Stomach (tissue), 9 donors: Measurements from ENCODE around the gene TNPO3. TPM values are rescaled to one million over a fixed set of nuclear protein-coding genes. Genes with fewer than 3 reads are reported as not detected.

ENCODE experiments used
- DNase-seq, 2 donors: peaks; one replicate each; pipeline versions ENCODE4 v3.0.0 to v3.0.0-alpha.2; 2013 to 2019
- H3K27ac ChIP-seq, 5 donors: fragments of 200-600 bp in 4 of 5; sonication (generic) in 4 of 5; one replicate each; pipeline ENCODE4 v1.5.1; 2013 to 2019; ENCODE audit warnings: mild to moderate bottlenecking in 1 of 5, moderate library complexity in 1 of 5
- H3K27me3 ChIP-seq, 3 donors: fragments of 200-600 bp; sonication (generic); one replicate each; pipeline ENCODE4 v1.5.1; 2017 to 2019; ENCODE audit warnings: mixed run types in 1 of 3
- H3K36me3 ChIP-seq, 4 donors: fragments of 200-600 bp; sonication (generic); 1 replicate in 3 of 4; 2 replicates in 1 of 4; pipeline ENCODE4 v1.5.1; 2016 to 2019
- H3K4me1 ChIP-seq, 4 donors: fragments of 200-600 bp; sonication (generic); one replicate each; pipeline ENCODE4 v1.5.1; 2016 to 2019
- H3K4me3 ChIP-seq, 4 donors: fragments of 200-600 bp; sonication (generic) in 3 of 4; one replicate each; pipeline ENCODE4 v1.5.1; 2016 to 2019; ENCODE audit warnings: mild to moderate bottlenecking in 1 of 4
- H3K9me3 ChIP-seq, 4 donors: fragments of 200-600 bp; sonication (generic); one replicate each; pipeline ENCODE4 v1.5.1; 2016 to 2019
- EP300 ChIP-seq: sonication (generic); formaldehyde crosslinking; IDR thresholded peaks from one replicate; pipeline ENCODE4 v1.6.1; 2017; ENCODE audit warnings: antibody characterized with exemption
- POLR2A ChIP-seq, 4 donors: fragments of 450-650 bp; IDR thresholded peaks; one replicate each; pipeline ENCODE4 v1.6.1; 2016; ENCODE audit warnings: antibody characterized with exemption in 4 of 4, control low read depth in 2 of 4, mild to moderate bottlenecking in 1 of 4, moderate library complexity in 1 of 4
- POLR2AphosphoS5 ChIP-seq, 3 donors: sonication (generic); formaldehyde crosslinking; IDR thresholded peaks; one replicate each; pipeline ENCODE4 v1.6.1; 2016; ENCODE audit warnings: antibody characterized with exemption in 3 of 3
- WGBS, 5 donors: extraction: QIAGEN DNeasy Blood & Tissue Kit in 3 of 5; methylation state at CpG; one replicate each; pipeline versions ENCODE4 v1.1.5 to v1.1.7; 2013 to 2018; 5-methylcytosine and 5-hydroxymethylcytosine counted together
- intact Hi-C: fragments of 100-400 bp; cut with DNase I; formaldehyde crosslinking; loops from one replicate; pipeline ENCODE4 v1.15.1; 2023; ENCODE audit warnings: low total_unique reads
- polyA plus RNA-seq, 3 donors: library from polyadenylated mRNA; stranded (reverse); fragments of 200-250 nt; gene quantifications; one replicate each; pipeline ENCODE4 v1.2.3, GENCODE V29; 2013
- total RNA-seq, 5 donors: library from RNA; depleted of rRNA; stranded (reverse); fragments of >200 nt; gene quantifications; one replicate each; pipeline versions ENCODE4 v1.1.0 to v1.2.3, GENCODE V29; 2014 to 2016
- TF ChIP-seq, protein P1 (sequence below), 7 experiments: fragments of 450-650 bp in 4 of 7; fragments of 200-600 bp in 3 of 7; sonication (generic) in 3 of 7; IDR thresholded peaks; one replicate each; pipeline ENCODE4 v1.5.1; 2016 to 2019; ENCODE audit warnings: antibody characterized with exemption in 7 of 7, control low read depth in 2 of 7, mild to moderate bottlenecking in 1 of 7
- donor health status: healthy with polysubstance abuse.
- donor health status: Bipolar disorder and iron deficiency.
- donor health status: healthy.

The TNPO3 gene
- total and polyA plus RNA-seq, 8 donors: 10.7 to 63.8 (median 19.6) TPM

DNA sequence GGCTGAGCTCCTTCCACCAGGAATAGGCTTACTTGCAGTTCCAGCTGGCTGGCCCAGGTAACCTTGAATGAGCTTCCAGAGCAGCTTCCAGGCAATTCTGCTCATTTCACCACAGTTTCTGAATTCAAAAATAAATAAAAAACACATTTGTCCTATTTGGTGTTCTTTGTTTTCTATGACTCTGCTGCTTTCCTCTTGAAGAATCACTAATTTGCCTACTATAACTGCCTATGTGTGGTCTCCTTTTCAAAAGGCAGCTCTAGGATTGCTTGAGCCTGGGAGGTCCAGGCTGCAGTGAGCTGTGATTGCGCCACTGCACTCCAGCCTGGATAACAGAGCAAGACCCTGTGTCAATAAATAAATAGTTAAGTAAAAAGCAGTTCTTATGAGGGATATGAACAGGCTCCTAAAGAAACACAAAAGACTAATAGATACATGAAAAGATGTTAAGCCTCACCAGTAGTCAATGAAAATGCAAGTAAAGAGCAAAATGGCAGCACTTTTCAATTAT, 19.5 kb upstream of the TNPO3 start:
- TF ChIP-seq POLR2A (IDR thresholded peaks at IDR 0.05) (no peak), POLR2AphosphoS5 (IDR thresholded peaks at IDR 0.05) (no peak), EP300 (no peak)
- TF ChIP-seq, protein P1, sequence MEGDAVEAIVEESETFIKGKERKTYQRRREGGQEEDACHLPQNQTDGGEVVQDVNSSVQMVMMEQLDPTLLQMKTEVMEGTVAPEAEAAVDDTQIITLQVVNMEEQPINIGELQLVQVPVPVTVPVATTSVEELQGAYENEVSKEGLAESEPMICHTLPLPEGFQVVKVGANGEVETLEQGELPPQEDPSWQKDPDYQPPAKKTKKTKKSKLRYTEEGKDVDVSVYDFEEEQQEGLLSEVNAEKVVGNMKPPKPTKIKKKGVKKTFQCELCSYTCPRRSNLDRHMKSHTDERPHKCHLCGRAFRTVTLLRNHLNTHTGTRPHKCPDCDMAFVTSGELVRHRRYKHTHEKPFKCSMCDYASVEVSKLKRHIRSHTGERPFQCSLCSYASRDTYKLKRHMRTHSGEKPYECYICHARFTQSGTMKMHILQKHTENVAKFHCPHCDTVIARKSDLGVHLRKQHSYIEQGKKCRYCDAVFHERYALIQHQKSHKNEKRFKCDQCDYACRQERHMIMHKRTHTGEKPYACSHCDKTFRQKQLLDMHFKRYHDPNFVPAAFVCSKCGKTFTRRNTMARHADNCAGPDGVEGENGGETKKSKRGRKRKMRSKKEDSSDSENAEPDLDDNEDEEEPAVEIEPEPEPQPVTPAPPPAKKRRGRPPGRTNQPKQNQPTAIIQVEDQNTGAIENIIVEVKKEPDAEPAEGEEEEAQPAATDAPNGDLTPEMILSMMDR (IDR thresholded peaks at IDR 0.05): no peak
- H3K9me3 ChIP-seq: no peaks in the 10 kb centered on the region
- no peak overlapping the region for H3K4me3 ChIP-seq
- 86 to 90% (median 88%) methylated on average over 1 of the region's 1 CpG for WGBS, 5 donors
- intact Hi-C loops: no loop called here
- no peak overlapping the region for H3K27ac ChIP-seq
- no peak for DNase-seq
- peaks cover 0 to 10% (median 0%) of the 10 kb centered on the region in 3 donors for H3K27me3 ChIP-seq
- no peaks in the 10 kb centered on the region for H3K36me3 ChIP-seq
- H3K4me1 ChIP-seq: no peaks in the 10 kb centered on the region

DNA sequence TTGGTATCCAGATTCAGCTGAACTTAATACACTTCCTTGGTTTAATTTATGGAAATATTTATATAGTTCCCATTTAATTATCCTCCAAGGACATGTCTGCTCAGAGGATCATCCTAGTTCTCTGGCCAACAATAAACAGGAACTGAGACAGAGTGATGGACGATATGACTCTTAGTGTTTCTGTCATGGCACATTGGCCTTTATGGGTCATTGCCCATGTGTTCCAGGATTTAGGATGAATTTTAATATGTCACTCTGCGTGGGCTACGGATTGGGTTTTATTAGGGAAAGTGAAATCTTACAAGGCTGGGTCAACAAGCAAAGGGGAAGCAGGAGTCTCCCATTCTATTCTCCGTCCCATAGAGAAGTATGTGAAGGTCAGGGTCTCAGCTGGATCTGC, 18.8 kb upstream of the TNPO3 start:
- intact Hi-C loops: no loop called here
- H3K4me1 ChIP-seq: no peaks in the 10 kb centered on the region
- no peaks in the 10 kb centered on the region for H3K36me3 ChIP-seq
- no peak for DNase-seq
- peaks cover 0 to 10% (median 0%) of the 10 kb centered on the region in 3 donors for H3K27me3 ChIP-seq
- TF ChIP-seq POLR2AphosphoS5 (IDR thresholded peaks at IDR 0.05): no peak
- no peak for TF ChIP-seq POLR2A (IDR thresholded peaks at IDR 0.05)
- TF ChIP-seq EP300: no peak
- no peaks in the 10 kb centered on the region for H3K9me3 ChIP-seq
- H3K27ac ChIP-seq: peak overlapping the region in 1 of 5 donors; percentile 56
- no peak overlapping the region for H3K4me3 ChIP-seq
- WGBS, 5 donors: 79 to 88% (median 87%) methylated on average over 4 of the region's 4 CpGs

DNA sequence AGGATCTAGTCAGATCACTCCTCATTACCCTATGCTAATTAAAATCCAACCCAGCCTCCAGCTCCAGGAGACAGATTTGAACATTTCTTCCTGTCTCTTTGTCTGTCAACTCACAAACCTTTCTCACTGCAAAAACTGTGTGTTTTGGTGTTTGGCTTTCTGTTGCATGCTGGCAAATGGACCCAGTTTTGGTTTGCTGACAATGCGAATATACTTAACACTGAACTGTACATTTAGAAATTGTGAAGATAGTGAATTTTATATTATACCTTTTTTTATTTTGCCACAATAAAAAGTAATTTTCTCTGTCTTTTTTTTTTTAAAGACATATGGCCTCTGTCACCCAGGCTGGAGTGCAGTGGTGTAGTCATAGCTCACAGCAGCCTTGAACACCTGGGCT, 18.3 kb upstream of the TNPO3 start:
- WGBS, 5 donors: 96 to 100% (median 99%) methylated on average over 1 of the region's 1 CpG
- H3K27me3 ChIP-seq: peaks cover 0 to 10% (median 0%) of the 10 kb centered on the region in 3 donors

DNA sequence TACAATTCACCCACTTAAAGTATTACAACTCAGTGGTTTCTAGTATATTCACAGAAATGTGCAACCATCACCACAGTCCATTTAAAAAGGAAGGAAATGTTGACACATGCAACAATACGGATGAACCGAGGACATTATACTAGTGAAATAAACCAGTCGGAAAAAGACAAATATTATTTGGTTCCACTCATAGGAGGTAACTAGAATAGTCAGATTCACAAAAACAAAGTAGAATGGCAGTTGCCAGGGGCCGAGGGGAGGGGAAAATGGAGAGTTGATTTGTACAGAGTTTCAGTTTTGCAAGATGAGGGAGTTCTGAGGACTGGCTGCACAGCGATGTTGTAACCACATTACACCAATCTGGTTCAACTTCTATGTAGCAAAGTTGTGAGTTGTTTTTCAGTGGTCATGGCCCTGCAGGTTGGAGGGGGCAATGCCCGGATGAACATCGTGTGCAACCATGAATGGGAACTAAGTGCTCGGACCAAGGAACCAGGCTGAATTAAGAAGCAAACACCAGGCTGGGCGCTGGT, 17.6 kb upstream of the TNPO3 start:
- Histone ChIP-seq H3K4me1 (no peaks in the 10 kb centered on the region), H3K27ac (peak overlapping the region in 1 of 5 donors; percentile 56), H3K36me3 (no peaks in the 10 kb centered on the region), H3K9me3 (no peaks in the 10 kb centered on the region), H3K27me3 (peaks cover 0 to 10% (median 0%) of the 10 kb centered on the region in 3 donors), H3K4me3 (no peak overlapping the region)
- no peak for DNase-seq
- intact Hi-C loops: no loop called here
- TF ChIP-seq EP300 (no peak), POLR2A (IDR thresholded peaks at IDR 0.05) (no peak), POLR2AphosphoS5 (IDR thresholded peaks at IDR 0.05) (no peak)
- TF ChIP-seq, protein P1 (IDR thresholded peaks at IDR 0.05): no peak
- WGBS, 5 donors: 71 to 84% (median 73%) methylated on average over 9 of the region's 9 CpGs

More for the DNA sequence above, 18.3 kb upstream of the TNPO3 start:
- Histone ChIP-seq H3K36me3 (no peaks in the 10 kb centered on the region), H3K9me3 (no peaks in the 10 kb centered on the region), H3K4me3 (no peak overlapping the region), H3K27ac (peak overlapping the region in 1 of 5 donors; percentile 56), H3K4me1 (no peaks in the 10 kb centered on the region)
- DNase-seq: no peak
- TF ChIP-seq EP300: no peak
- TF ChIP-seq, protein P1 (IDR thresholded peaks at IDR 0.05): no peak
- TF ChIP-seq POLR2AphosphoS5 (IDR thresholded peaks at IDR 0.05): no peak
- no peak for TF ChIP-seq POLR2A (IDR thresholded peaks at IDR 0.05)
- intact Hi-C loops: no loop called here

DNA sequence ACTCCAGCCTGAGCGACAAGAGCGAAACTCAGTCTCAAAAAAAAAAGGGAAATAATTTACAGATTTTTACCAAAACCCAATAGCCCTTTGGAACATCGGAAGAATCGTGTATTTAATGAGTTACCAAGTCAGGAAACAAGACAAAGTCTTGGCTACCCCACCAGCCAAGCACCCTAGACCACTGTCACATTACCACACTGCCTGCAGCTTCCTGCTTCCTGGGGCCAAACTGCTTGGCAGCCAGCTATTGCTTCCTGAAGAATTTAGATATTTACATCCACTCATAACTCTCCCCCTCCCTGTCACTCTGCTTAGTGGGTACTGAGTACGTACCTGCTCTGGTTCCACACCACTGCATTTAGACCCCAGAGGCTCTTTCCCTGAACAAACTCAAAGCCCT, 14.1 kb upstream of the TNPO3 start:
- 61 to 79% (median 73%) methylated on average over 5 of the region's 5 CpGs for WGBS, 5 donors

More for the DNA sequence above, 14.1 kb upstream of the TNPO3 start:
- Histone ChIP-seq H3K36me3 (no peaks in the 10 kb centered on the region), H3K27me3 (peaks cover 0 to 10% (median 0%) of the 10 kb centered on the region in 3 donors), H3K27ac (no peak overlapping the region), H3K4me3 (no peak overlapping the region), H3K9me3 (no peaks in the 10 kb centered on the region), H3K4me1 (no peaks in the 10 kb centered on the region)
- no peak for TF ChIP-seq POLR2A (IDR thresholded peaks at IDR 0.05)
- TF ChIP-seq, protein P1 (IDR thresholded peaks at IDR 0.05): no peak
- no peak for DNase-seq
- intact Hi-C loops: no loop called here
